Mesenchymal stem cell (in vitro differentiated cells and primary cell): ENCODE results near the gene EPHA2.
A peak's percentile ranks its signal among the peaks of the same experiment; 100 is the strongest.

Experiments
- DNase-seq: peaks from one replicate; pipeline ENCODE4 v3.0.0-alpha.2; 2013
- H2AFZ ChIP-seq: one replicate; pipeline ENCODE4 v1.6.1; 2013; ENCODE audit warnings: low read depth, mild to moderate bottlenecking, control low read depth, inconsistent platforms, low read length, moderate library complexity
- H2AK5ac ChIP-seq: 2 replicates; pipeline ENCODE4 v1.6.1; 2013; ENCODE audit warnings: low read length, moderate library complexity, mild to moderate bottlenecking, inconsistent platforms; ENCODE audit not compliant: severe bottlenecking
- H2BK120ac ChIP-seq: one replicate; pipeline ENCODE4 v1.6.1; 2013; ENCODE audit warnings: low read depth, mild to moderate bottlenecking, inconsistent platforms, low read length, moderate library complexity
- H2BK12ac ChIP-seq, 2 experiments: one replicate each; pipeline ENCODE4 v1.6.1; 2013; ENCODE audit warnings: inconsistent platforms in 2 of 2, low read length in 2 of 2, mild to moderate bottlenecking in 2 of 2, moderate library complexity in 2 of 2, control low read depth in 1 of 2
- H2BK15ac ChIP-seq: one replicate; pipeline ENCODE4 v1.6.1; 2013; ENCODE audit warnings: mild to moderate bottlenecking, low read depth, inconsistent platforms; ENCODE audit not compliant: poor library complexity, severe bottlenecking
- H2BK5ac ChIP-seq: 2 replicates; pipeline ENCODE4 v1.6.1; 2013; ENCODE audit warnings: low read depth, mild to moderate bottlenecking, low read length, control low read depth, inconsistent platforms; ENCODE audit not compliant: poor library complexity, severe bottlenecking
- H3K14ac ChIP-seq, 2 experiments: one replicate each; pipeline ENCODE4 v1.6.1; 2013; ENCODE audit warnings: inconsistent platforms in 2 of 2, low read length in 2 of 2, control low read depth in 1 of 2, mild to moderate bottlenecking in 1 of 2, moderate library complexity in 1 of 2
- H3K18ac ChIP-seq, 2 experiments: one replicate each; pipeline ENCODE4 v1.6.1; 2013; ENCODE audit warnings: inconsistent platforms in 2 of 2, low read length in 2 of 2, control low read depth in 1 of 2, low read depth in 1 of 2, mild to moderate bottlenecking in 1 of 2
- H3K23ac ChIP-seq, 2 experiments: one replicate each; pipeline ENCODE4 v1.6.1; 2013; ENCODE audit warnings: inconsistent platforms in 2 of 2, low read length in 2 of 2, mild to moderate bottlenecking in 2 of 2, moderate library complexity in 2 of 2, control low read depth in 1 of 2
- H3K27ac ChIP-seq: 2 replicates; pipeline ENCODE4 v1.5.1; 2013; ENCODE audit warnings: mild to moderate bottlenecking, moderate library complexity, low read length, control low read depth, inconsistent platforms; ENCODE audit not compliant: poor library complexity, severe bottlenecking
- H3K27me3 ChIP-seq, 2 experiments: 2 replicates each; pipeline versions ENCODE4 v1.6.1 to v1.7.0; 2013; ENCODE audit warnings: low read length in 2 of 2, mild to moderate bottlenecking in 2 of 2, moderate library complexity in 2 of 2, control low read depth in 1 of 2, inconsistent platforms in 1 of 2; ENCODE audit not compliant: control insufficient read depth in 1 of 2, insufficient read depth in 1 of 2
- H3K36me3 ChIP-seq, 2 experiments: 2 replicates each; pipeline versions ENCODE4 v1.6.1 to v1.7.0; 2013; ENCODE audit warnings: low read length in 2 of 2, control low read depth in 1 of 2, inconsistent platforms in 1 of 2, low read depth in 1 of 2, mild to moderate bottlenecking in 1 of 2; ENCODE audit not compliant: insufficient read depth in 2 of 2, control insufficient read depth in 1 of 2
- H3K4ac ChIP-seq, 2 experiments: one replicate each; pipeline ENCODE4 v1.6.1; 2013; ENCODE audit warnings: inconsistent platforms in 2 of 2, low read length in 2 of 2, mild to moderate bottlenecking in 2 of 2, moderate library complexity in 2 of 2, control low read depth in 1 of 2, low read depth in 1 of 2
- H3K4me1 ChIP-seq: 2 replicates; pipeline ENCODE4 v1.6.1; 2013; ENCODE audit warnings: low read depth, low read length, control low read depth; ENCODE audit not compliant: control insufficient read depth, insufficient read depth
- H3K4me2 ChIP-seq: 2 replicates; pipeline ENCODE4 v1.6.1; 2013; ENCODE audit warnings: low read length, mild to moderate bottlenecking, inconsistent platforms; ENCODE audit not compliant: poor library complexity, severe bottlenecking
- H3K4me3 ChIP-seq, 2 experiments: 2 replicates each; pipeline versions ENCODE4 v1.5.1 to v1.7.0; 2013; ENCODE audit warnings: low read length in 2 of 2, mild to moderate bottlenecking in 2 of 2, control low read depth in 1 of 2, low read depth in 1 of 2; ENCODE audit not compliant: insufficient read depth in 1 of 2
- H3K79me1 ChIP-seq: replicated peaks from 2 replicates; pipeline ENCODE4 v1.6.1; 2013; ENCODE audit warnings: mild to moderate bottlenecking, control low read depth, low read length, inconsistent platforms; ENCODE audit not compliant: poor library complexity, severe bottlenecking
- H3K9ac ChIP-seq: 2 replicates; pipeline ENCODE4 v1.7.0; 2013; ENCODE audit warnings: mild to moderate bottlenecking, low read length, moderate library complexity
- H3K9me3 ChIP-seq: 2 replicates; pipeline ENCODE4 v1.7.0; 2013; ENCODE audit warnings: mild to moderate bottlenecking, low read length; ENCODE audit not compliant: control insufficient read depth
- H4K8ac ChIP-seq: one replicate; pipeline ENCODE4 v1.6.1; 2013; ENCODE audit warnings: inconsistent platforms, mild to moderate bottlenecking, low read length, moderate library complexity
- H4K91ac ChIP-seq: one replicate; pipeline ENCODE4 v1.6.1; 2013; ENCODE audit warnings: mild to moderate bottlenecking, low read length, inconsistent platforms
- WGBS: methylation state at CpG from one replicate; pipeline ENCODE4 v1.1.7; 2013; ENCODE audit warnings: mixed read lengths; 5-methylcytosine and 5-hydroxymethylcytosine counted together

EPHA2 gene

DNA sequence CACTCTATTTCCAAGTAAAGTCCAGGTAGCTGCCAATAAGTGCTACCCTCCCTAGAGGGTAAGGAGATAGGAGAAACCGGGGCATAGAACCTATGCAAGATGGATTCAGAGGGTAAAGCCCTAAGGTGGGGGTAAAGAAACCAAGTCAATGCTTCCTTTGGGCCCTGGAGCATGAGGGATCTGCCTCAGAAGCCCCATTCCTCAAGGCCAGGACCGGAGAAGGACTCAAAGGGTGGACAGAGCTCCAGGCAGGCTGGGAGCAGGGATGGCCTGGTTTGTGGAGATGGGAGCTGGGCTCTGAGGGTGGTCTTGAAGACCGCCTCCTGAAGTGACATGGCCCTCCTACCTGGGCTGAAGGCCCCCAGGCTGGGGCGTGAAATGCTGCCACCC lies 3.9 kb downstream of the EPHA2 start:
- Histone ChIP-seq H2BK120ac (peak overlapping the region; percentile 98), H2BK5ac (peak overlapping the region; percentile 92), H3K27ac (peak overlapping the region; percentile 96), H2BK15ac (peak overlapping the region; percentile 68), H2BK12ac (peak overlapping the region; percentile 50 to 65), H3K9me3 (no peaks in the 10 kb centered on the region), H3K14ac (peak overlapping the region in 1 of 2 experiments; percentile 45), H3K79me1 (no peaks in the 10 kb centered on the region), H3K4me3 (peak overlapping the region in 1 of 2 experiments; percentile 7), H2AK5ac (peak overlapping the region; percentile 89), H3K18ac (peak overlapping the region; percentile 79 to 99), H2AFZ (no peak overlapping the region), H3K4me1 (peaks cover 53% of the 10 kb centered on the region), H3K36me3 (peaks cover 23 to 56% of the 10 kb centered on the region in 2 experiments), H4K8ac (peak overlapping the region; percentile 84), H3K27me3 (no peaks in the 10 kb centered on the region), H4K91ac (peak overlapping the region; percentile 86), H3K4ac (peak overlapping the region; percentile 42 to 91), H3K4me2 (peak overlapping the region; percentile 33), H3K23ac (peak overlapping the region in 1 of 2 experiments; percentile 63), H3K9ac (no peak overlapping the region)
- 68% methylated on average over 4 of the region's 4 CpGs for WGBS
- DNase-seq, result no peak

DNA sequence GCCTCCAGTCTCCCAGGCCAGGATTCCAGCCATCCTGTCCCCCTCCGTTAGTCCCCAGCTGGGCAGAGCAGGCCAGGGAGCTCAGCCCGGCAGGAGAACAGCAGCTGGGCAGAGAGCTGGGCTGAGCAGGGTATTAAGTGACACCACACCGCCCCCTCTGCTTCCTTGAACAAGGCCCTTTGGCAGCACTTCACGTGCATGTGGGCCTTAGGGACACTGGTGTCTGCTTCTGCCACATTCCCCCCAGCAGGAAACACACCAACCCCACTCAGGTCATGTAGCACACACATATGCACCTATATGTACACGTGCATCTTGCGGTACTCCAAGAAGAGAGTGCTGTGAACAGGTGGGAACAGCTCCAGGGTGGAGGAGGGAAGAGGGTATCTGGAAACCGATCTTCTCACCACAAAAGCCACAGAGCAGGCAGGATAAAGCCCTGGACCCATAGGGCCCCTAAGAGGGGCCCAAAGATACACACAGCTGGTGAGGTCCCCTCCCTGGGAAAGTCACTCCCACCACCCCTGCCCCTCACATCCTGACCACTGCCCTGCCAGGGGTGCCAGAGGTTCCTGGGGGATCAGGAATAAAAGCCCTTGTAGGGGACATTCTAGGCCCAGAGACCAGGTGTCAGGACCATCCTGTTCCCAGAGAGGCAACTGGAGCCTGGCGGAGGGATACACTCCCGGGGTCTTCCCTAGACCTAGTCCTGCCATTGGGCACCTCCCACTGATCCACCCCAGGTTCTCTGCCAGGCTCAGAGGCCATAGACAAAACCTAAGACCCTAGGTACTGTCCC lies 4.5 kb downstream of the EPHA2 start:
- H2AK5ac ChIP-seq, result peak overlapping the region; percentile 89
- peak; percentile 69 for DNase-seq

DNA sequence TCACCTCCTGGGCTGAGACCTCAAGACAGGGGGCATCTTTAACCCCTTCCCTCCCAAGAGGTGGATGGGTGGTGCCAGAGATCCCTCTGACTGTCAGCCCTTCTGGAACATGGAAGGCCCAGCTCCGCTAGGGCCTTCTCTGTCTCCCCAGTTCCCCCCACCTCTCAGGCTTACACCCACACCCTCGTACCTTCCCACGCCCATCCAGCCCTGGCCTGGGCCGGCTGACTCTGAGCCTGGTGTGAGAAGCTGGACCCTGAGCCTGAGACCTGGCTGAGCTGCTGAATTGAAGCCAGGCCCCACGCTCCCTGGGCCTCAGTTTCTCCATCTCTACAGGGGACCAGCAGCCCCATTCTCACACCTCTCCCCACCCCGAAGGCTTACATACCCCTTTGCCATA lies 5.4 kb downstream of the EPHA2 start:
- Histone ChIP-seq H3K27me3 (no peaks in the 10 kb centered on the region), H3K79me1 (no peaks in the 10 kb centered on the region), H3K4me1 (peaks cover 55% of the 10 kb centered on the region), H3K27ac (peak overlapping the region; percentile 96), H2BK12ac (peak overlapping the region in 1 of 2 experiments; percentile 50), H3K9ac (peak overlapping the region; percentile 53), H2AK5ac (peak overlapping the region; percentile 42), H2AFZ (no peak overlapping the region), H3K4ac (peak overlapping the region in 1 of 2 experiments; percentile 8), H2BK120ac (no peak overlapping the region), H4K91ac (no peak overlapping the region), H3K36me3 (peaks cover 23 to 61% of the 10 kb centered on the region in 2 experiments), H3K4me3 (no peak overlapping the region), H3K14ac (peak overlapping the region in 1 of 2 experiments; percentile 84), H2BK5ac (peak overlapping the region; percentile 57), H2BK15ac (no peak overlapping the region), H3K23ac (no peak overlapping the region), H3K4me2 (peak overlapping the region; percentile 48), H4K8ac (no peak overlapping the region), H3K9me3 (no peaks in the 10 kb centered on the region), H3K18ac (peak overlapping the region in 1 of 2 experiments; percentile 92)
- WGBS, result 88% methylated on average over 4 of the region's 6 CpGs
- no peak for DNase-seq

More for the DNA sequence above, 4.5 kb downstream of the EPHA2 start:
- Histone ChIP-seq H3K4me1 (peaks cover 53% of the 10 kb centered on the region), H3K4me3 (peak overlapping the region in 1 of 2 experiments; percentile 0), H3K9ac (peak overlapping the region; percentile 53), H2BK15ac (peak overlapping the region; percentile 33), H3K4me2 (peak overlapping the region; percentile 48), H3K18ac (peak overlapping the region; percentile 79 to 99), H3K14ac (peak overlapping the region in 1 of 2 experiments; percentile 84), H3K23ac (peak overlapping the region in 1 of 2 experiments; percentile 86), H3K27me3 (no peaks in the 10 kb centered on the region), H4K8ac (peak overlapping the region; percentile 84), H2BK120ac (peak overlapping the region; percentile 98), H3K9me3 (no peaks in the 10 kb centered on the region), H3K79me1 (no peaks in the 10 kb centered on the region), H2AFZ (no peak overlapping the region), H2BK5ac (peak overlapping the region; percentile 92), H4K91ac (peak overlapping the region; percentile 86), H3K36me3 (peaks cover 23 to 56% of the 10 kb centered on the region in 2 experiments), H3K27ac (peak overlapping the region; percentile 96), H2BK12ac (peak overlapping the region; percentile 50 to 65), H3K4ac (peak overlapping the region; percentile 42 to 91)
- WGBS, result 45% methylated on average over 9 of the region's 9 CpGs
